ENCODE results near the gene PDGFRB.

GRCh38 chr5:150131978-150132694, 23.5 kb downstream of the PDGFRB start:
- TF ChIP-seq, protein P1, sequence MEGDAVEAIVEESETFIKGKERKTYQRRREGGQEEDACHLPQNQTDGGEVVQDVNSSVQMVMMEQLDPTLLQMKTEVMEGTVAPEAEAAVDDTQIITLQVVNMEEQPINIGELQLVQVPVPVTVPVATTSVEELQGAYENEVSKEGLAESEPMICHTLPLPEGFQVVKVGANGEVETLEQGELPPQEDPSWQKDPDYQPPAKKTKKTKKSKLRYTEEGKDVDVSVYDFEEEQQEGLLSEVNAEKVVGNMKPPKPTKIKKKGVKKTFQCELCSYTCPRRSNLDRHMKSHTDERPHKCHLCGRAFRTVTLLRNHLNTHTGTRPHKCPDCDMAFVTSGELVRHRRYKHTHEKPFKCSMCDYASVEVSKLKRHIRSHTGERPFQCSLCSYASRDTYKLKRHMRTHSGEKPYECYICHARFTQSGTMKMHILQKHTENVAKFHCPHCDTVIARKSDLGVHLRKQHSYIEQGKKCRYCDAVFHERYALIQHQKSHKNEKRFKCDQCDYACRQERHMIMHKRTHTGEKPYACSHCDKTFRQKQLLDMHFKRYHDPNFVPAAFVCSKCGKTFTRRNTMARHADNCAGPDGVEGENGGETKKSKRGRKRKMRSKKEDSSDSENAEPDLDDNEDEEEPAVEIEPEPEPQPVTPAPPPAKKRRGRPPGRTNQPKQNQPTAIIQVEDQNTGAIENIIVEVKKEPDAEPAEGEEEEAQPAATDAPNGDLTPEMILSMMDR (conservative IDR thresholded peaks at IDR 0.05 in 1 of 2, IDR thresholded peaks at IDR 0.05 in 1 of 2; ENCODE audit: extremely low read depth in 1 of 2, insufficient read depth in 1 of 2, low read depth in 1 of 2, low read length in 2 of 2), result no peak
- no peak for TF ChIP-seq EZH2 (IDR thresholded peaks at IDR 0.05; ENCODE audit: borderline replicate concordance, low read length)
